OCI-LY3 (cell line): ENCODE measurements around the gene KCNH2.

Experiments
- H2AFZ ChIP-seq: fragments of 200-600, 300-600 bp; shearing (Covaris generic); 2 replicates; pipeline ENCODE4 v1.6.0; 2014; ENCODE audit warnings: antibody characterized with exemption, low read depth, low read length
- H3K27ac ChIP-seq: fragments of 200-600, 300-600 bp; sonication (generic); 2 replicates; pipeline ENCODE4 v1.5.1; 2014; ENCODE audit warnings: mild to moderate bottlenecking, low read length, moderate library complexity, mixed read lengths
- H3K27me3 ChIP-seq: fragments of 200-600, 300-600 bp; sonication (generic); 2 replicates; pipeline ENCODE4 v1.6.1; 2014; ENCODE audit warnings: low read depth, low read length, mixed read lengths
- H3K36me3 ChIP-seq: fragments of 200-600, 300-600 bp; sonication (generic); replicated peaks from 2 replicates; pipeline ENCODE3; 2014; ENCODE audit warnings: low read depth, low read length, mixed read lengths
- H3K4me1 ChIP-seq: fragments of 300-600, 200-600 bp; sonication (generic); 2 replicates; pipeline ENCODE4 v1.6.1; 2014; ENCODE audit warnings: low read length, mixed read lengths
- H3K4me2 ChIP-seq: fragments of 200-600, 300-600 bp; sonication (generic); 2 replicates; pipeline ENCODE4 v1.6.1; 2014; ENCODE audit warnings: low read length, mixed read lengths
- H3K4me3 ChIP-seq: fragments of 300-600, 200-600 bp; sonication (generic); 2 replicates; pipeline ENCODE4 v1.5.1; 2014; ENCODE audit warnings: antibody characterized with exemption, mild to moderate bottlenecking, low read length, moderate library complexity
- H3K79me2 ChIP-seq: fragments of 300-600, 200-600 bp; shearing (Covaris generic); 2 replicates; pipeline ENCODE4 v1.6.1; 2014; ENCODE audit warnings: mild to moderate bottlenecking, low read length, mixed read lengths
- H3K9ac ChIP-seq: fragments of 300-600, 200-600 bp; shearing (Covaris generic); 2 replicates; pipeline ENCODE4 v1.6.0; 2014; ENCODE audit warnings: mild to moderate bottlenecking, low read length, moderate library complexity
- H3K9me3 ChIP-seq: fragments of 200-600, 300-600 bp; shearing (Covaris generic); 2 replicates; pipeline ENCODE4 v1.6.1; 2014; ENCODE audit warnings: low read length, mixed read lengths; ENCODE audit not compliant: insufficient read depth
- H4K20me1 ChIP-seq: fragments of 200-600, 300-600 bp; sonication (generic); 2 replicates; pipeline ENCODE4 v1.6.1; 2016; ENCODE audit warnings: low read length, mixed read lengths; ENCODE audit not compliant: insufficient read depth
- EZH2phosphoT487 ChIP-seq: fragments of 200-600 bp; shearing (Covaris generic); IDR thresholded peaks from 2 replicates; pipeline ENCODE4 v1.6.1; 2018; ENCODE audit warnings: antibody characterized with exemption, mixed run types, low read depth
- TF ChIP-seq, protein P1 (sequence below): fragments of 200-600, 300-600 bp; sonication (generic); IDR thresholded peaks from 2 replicates; pipeline ENCODE4 v1.5.1; 2014; ENCODE audit warnings: antibody characterized with exemption, low read length, low read depth

The KCNH2 gene

DNA sequence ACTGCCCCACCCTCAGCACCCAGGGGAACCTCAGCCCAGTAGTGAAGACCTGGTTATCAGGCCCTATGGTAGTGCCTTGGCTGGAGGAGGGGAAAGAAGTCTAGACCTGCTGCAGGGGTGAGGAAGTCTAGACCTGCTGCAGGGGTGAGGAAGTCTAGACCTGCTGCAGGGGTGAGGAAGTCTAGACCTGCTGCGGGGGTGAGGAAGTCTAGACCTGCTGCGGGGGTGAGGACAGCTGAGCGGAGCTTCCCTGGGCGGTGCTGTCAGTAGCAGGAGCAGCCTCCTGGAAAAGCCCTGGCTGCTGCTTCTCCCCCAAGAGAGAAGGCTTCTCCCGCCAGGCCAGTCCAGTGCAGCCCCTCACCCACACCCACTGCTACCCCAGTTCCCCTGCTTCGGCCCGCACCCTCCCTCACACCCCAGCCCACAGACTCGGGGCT is 19.0 kb upstream of the KCNH2 start:
- no peak overlapping the region for H3K9ac ChIP-seq

GRCh38 chr7:150996376-150997074 is 18.4 kb upstream of the KCNH2 start:
- Histone ChIP-seq H3K27me3 (no peaks in the 10 kb centered on the region), H3K4me2 (peak overlapping the region; percentile 36; the same call in 1 of the 2 replicates), H3K27ac (no peak overlapping the region)

More for the DNA sequence above, 19.0 kb upstream of the KCNH2 start:
- Histone ChIP-seq H3K4me2 (peak overlapping the region; percentile 36; the same call in 1 of the 2 replicates), H3K79me2 (no peaks in the 10 kb centered on the region), H3K9me3 (no peaks in the 10 kb centered on the region), H3K4me1 (no peaks in the 10 kb centered on the region), H3K36me3 (no peaks in the 10 kb centered on the region), H4K20me1 (no peaks in the 10 kb centered on the region), H3K27me3 (no peaks in the 10 kb centered on the region), H3K27ac (no peak overlapping the region), H2AFZ (no peak overlapping the region), H3K4me3 (peak overlapping the region; percentile 33; the same call in 1 of the 2 replicates)
- no peak for TF ChIP-seq EZH2phosphoT487
- TF ChIP-seq, protein P1, sequence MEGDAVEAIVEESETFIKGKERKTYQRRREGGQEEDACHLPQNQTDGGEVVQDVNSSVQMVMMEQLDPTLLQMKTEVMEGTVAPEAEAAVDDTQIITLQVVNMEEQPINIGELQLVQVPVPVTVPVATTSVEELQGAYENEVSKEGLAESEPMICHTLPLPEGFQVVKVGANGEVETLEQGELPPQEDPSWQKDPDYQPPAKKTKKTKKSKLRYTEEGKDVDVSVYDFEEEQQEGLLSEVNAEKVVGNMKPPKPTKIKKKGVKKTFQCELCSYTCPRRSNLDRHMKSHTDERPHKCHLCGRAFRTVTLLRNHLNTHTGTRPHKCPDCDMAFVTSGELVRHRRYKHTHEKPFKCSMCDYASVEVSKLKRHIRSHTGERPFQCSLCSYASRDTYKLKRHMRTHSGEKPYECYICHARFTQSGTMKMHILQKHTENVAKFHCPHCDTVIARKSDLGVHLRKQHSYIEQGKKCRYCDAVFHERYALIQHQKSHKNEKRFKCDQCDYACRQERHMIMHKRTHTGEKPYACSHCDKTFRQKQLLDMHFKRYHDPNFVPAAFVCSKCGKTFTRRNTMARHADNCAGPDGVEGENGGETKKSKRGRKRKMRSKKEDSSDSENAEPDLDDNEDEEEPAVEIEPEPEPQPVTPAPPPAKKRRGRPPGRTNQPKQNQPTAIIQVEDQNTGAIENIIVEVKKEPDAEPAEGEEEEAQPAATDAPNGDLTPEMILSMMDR, result no peak

GRCh38 chr7:150994838-150995510 is 16.9 kb upstream of the KCNH2 start:
- TF ChIP-seq, protein P1, result no peak
- TF ChIP-seq EZH2phosphoT487, result no peak
- Histone ChIP-seq H3K4me2 (no peak overlapping the region), H2AFZ (no peak overlapping the region), H3K4me1 (no peaks in the 10 kb centered on the region), H3K9me3 (peaks cover 5% of the 10 kb centered on the region; the same call in 1 of the 2 replicates), H4K20me1 (no peaks in the 10 kb centered on the region), H3K27me3 (no peaks in the 10 kb centered on the region), H3K9ac (no peak overlapping the region), H3K36me3 (peaks cover 3% of the 10 kb centered on the region), H3K79me2 (no peaks in the 10 kb centered on the region), H3K27ac (no peak overlapping the region), H3K4me3 (no peak overlapping the region)

More at GRCh38 chr7:150996376-150997074, 18.4 kb upstream of the KCNH2 start:
- H3K36me3 ChIP-seq, result no peaks in the 10 kb centered on the region
- no peak overlapping the region for H3K9ac ChIP-seq
- H3K4me1 ChIP-seq, result no peaks in the 10 kb centered on the region
- H2AFZ ChIP-seq, result no peak overlapping the region
- H3K4me3 ChIP-seq, result peak overlapping the region; percentile 33; the same call in 1 of the 2 replicates
- no peaks in the 10 kb centered on the region for H3K9me3 ChIP-seq
- no peaks in the 10 kb centered on the region for H4K20me1 ChIP-seq
- H3K79me2 ChIP-seq, result no peaks in the 10 kb centered on the region
- no peak for TF ChIP-seq EZH2phosphoT487

DNA sequence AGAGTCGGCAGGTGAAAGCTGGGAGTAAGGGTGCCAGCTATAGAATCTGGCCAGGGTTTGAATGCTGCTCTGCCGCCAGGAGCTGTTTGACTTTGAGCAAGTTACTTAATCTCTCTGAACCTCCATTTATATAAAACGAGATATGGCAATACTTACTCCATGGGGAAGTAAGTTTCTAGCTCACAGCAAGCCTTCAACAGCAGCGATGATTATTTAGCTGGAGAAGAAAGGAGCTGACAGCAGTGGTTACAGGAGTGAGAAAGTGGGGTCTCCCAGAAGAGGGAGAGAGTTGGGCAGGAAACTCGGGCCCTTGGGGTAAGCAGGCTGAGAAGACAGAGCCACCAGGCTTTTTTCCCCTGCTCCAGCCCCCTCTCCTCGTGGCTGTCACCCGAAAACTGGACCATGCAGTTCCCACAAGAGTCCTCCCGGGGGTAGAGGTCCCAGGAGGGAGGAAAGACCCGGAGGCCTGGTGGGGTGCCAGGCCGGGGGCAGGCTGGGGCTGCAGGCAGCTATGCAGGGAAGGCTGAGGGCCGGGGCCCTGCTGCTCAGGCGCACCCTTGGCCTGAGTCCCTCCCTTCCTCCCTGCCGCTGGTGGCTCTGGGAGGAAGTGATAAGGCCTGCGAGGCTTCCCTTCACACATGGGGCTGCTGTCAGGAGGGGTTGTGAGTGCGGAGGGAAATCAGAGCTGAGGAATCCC is 16.2 kb upstream of the KCNH2 start:
- H3K9me3 ChIP-seq, result peaks cover 9% of the 10 kb centered on the region; the same call in 1 of the 2 replicates
- no peak overlapping the region for H2AFZ ChIP-seq
- H3K27me3 ChIP-seq, result no peaks in the 10 kb centered on the region
- no peak for TF ChIP-seq EZH2phosphoT487
- TF ChIP-seq, protein P1, result no peak
- H3K27ac ChIP-seq, result no peak overlapping the region
- no peaks in the 10 kb centered on the region for H4K20me1 ChIP-seq
- H3K79me2 ChIP-seq, result no peaks in the 10 kb centered on the region
- peaks cover 3% of the 10 kb centered on the region for H3K36me3 ChIP-seq
- no peaks in the 10 kb centered on the region for H3K4me1 ChIP-seq
- H3K4me3 ChIP-seq, result no peak overlapping the region
- H3K4me2 ChIP-seq, result no peak overlapping the region
- no peak overlapping the region for H3K9ac ChIP-seq
